Neural progenitor cell (in vitro differentiated cells): ENCODE data around the gene TENM3. TPM values are rescaled to one million over a fixed set of nuclear protein-coding genes. Genes with fewer than 3 reads are reported as not detected.

Experiments used
- DNase-seq: peaks from one replicate; pipeline ENCODE4 v3.0.0-alpha.2; 2016; ENCODE audit warnings: low spot score
- H2AFZ ChIP-seq: fragments of 200-600 bp; sonication (generic); replicated peaks from 2 replicates; pipeline ENCODE4 v1.6.1; 2016; ENCODE audit warnings: antibody characterized with exemption
- H3F3A ChIP-seq: fragments of 200-600 bp; sonication (generic); 2 replicates; pipeline ENCODE4 v1.6.1; 2016; ENCODE audit warnings: antibody characterized with exemption, low read depth
- H3K27ac ChIP-seq: fragments of 200-600 bp; sonication (generic); 2 replicates; pipeline ENCODE4 v1.5.1; 2016; ENCODE audit warnings: mild to moderate bottlenecking
- H3K27me3 ChIP-seq: fragments of 200-600 bp; sonication (generic); 2 replicates; pipeline ENCODE4 v1.6.1; 2016; ENCODE audit warnings: mild to moderate bottlenecking, moderate library complexity
- H3K36me3 ChIP-seq: fragments of 200-600 bp; sonication (generic); 2 replicates; pipeline ENCODE4 v1.5.1; 2016
- H3K4me1 ChIP-seq: fragments of 200-600 bp; sonication (generic); 2 replicates; pipeline ENCODE4 v1.6.1; 2016; ENCODE audit warnings: mixed run types
- H3K4me2 ChIP-seq: fragments of 200-600 bp; sonication (generic); 2 replicates; pipeline ENCODE4 v1.6.1; 2016
- H3K4me3 ChIP-seq: fragments of 200-600 bp; sonication (generic); 2 replicates; pipeline ENCODE4 v1.5.1; 2016
- H3K79me2 ChIP-seq: fragments of 200-600 bp; sonication (generic); 2 replicates; pipeline ENCODE4 v1.6.1; 2016; ENCODE audit warnings: low read depth
- H3K9ac ChIP-seq: fragments of 200-600 bp; sonication (generic); 2 replicates; pipeline ENCODE4 v1.6.1; 2016
- H3K9me3 ChIP-seq: fragments of 200-600 bp; sonication (generic); 2 replicates; pipeline ENCODE4 v1.5.1; 2016; ENCODE audit warnings: low read depth
- H4K20me1 ChIP-seq: fragments of 200-600 bp; sonication (generic); 2 replicates; pipeline ENCODE4 v1.6.1; 2016; ENCODE audit warnings: low read depth
- H3K27ac Mint-ChIP-seq: 3 replicates; pipeline ENCODE4 v1.8.0; 2021; ENCODE audit warnings: mixed read lengths
- H3K27me3 Mint-ChIP-seq: 2 replicates; pipeline ENCODE4 v1.8.0; 2022; ENCODE audit warnings: low read depth, mild to moderate bottlenecking, inconsistent platforms, moderate library complexity, mixed read lengths; ENCODE audit not compliant: insufficient read depth
- H3K36me3 Mint-ChIP-seq: 3 replicates; pipeline ENCODE4 v1.8.0; 2021; ENCODE audit warnings: mixed read lengths
- H3K4me1 Mint-ChIP-seq: 3 replicates; pipeline ENCODE4 v1.8.0; 2021; ENCODE audit warnings: mixed read lengths
- H3K4me3 Mint-ChIP-seq: 3 replicates; pipeline ENCODE4 v1.8.0; 2021; ENCODE audit warnings: mild to moderate bottlenecking, moderate library complexity, mixed read lengths
- H3K9me3 Mint-ChIP-seq: 3 replicates; pipeline ENCODE4 v1.8.0; 2020; ENCODE audit warnings: mixed read lengths
- EZH2 ChIP-seq: fragments of 200-600 bp; sonication (generic); IDR thresholded peaks from 2 replicates; pipeline ENCODE4 v1.6.1; 2017; ENCODE audit warnings: antibody characterized with exemption, mild to moderate bottlenecking, moderate library complexity
- EZH2phosphoT487 ChIP-seq: fragments of 200-600 bp; sonication (generic); IDR thresholded peaks from 2 replicates; pipeline ENCODE4 v1.6.1; 2017; ENCODE audit warnings: antibody characterized with exemption
- total RNA-seq: library from RNA; depleted of rRNA; stranded (reverse); fragments of >200 nt; gene quantifications from 2 replicates; pipeline ENCODE4 v1.2.3, GENCODE V29; 2015; ENCODE audit warnings: low replicate concordance
- TF ChIP-seq, protein P1 (sequence below): fragments of 200-600 bp; sonication (generic); IDR thresholded peaks from 2 replicates; pipeline ENCODE4 v1.5.1; 2017; ENCODE audit warnings: antibody characterized with exemption, mild to moderate bottlenecking

TENM3 gene
- total RNA-seq, 1 donor from 2014 or later, result 78.7 TPM

DNA sequence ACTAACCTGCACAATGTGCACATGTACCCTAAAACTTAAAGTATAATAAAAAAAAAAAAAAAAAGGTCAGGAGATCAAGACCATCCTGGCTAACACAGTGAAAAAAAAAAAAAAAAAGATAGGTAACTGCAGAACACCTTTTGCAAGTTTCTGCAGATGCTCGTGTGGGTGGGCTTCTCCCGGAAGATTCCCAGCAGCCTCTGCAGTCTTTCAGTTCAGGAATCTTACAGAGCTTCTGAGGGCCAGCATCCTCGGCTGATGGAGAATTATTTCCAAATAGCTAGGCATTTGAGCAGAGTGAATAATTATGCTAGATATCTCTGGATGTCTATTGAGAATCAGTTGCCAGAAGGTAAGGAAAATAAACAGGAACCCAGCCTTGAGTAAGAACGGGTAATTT lies 373.3 kb downstream of the TENM3 start:
- no peak overlapping the region for H2AFZ ChIP-seq

DNA sequence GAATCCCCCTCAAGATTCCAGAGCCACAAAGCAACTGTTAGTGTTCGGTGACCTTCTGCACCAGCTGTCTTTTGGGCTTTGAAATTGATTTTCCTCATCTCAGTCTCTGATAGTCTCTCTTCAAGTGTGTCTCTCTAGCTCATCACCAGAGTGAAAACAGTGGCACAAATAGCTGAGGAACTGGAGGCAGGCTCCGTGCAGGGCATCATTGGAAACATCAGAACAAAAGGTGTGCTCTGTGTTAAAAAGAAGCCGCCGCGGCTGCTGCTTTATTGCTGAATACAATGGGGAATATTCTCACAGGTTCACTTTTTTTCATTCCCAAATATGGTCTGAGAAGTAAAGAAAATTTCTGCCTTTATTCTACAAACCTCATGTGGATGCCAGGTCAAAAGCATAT lies 376.5 kb downstream of the TENM3 start:
- no peaks in the 10 kb centered on the region for H3K9me3 ChIP-seq
- H3K36me3 Mint-ChIP-seq, result peaks cover 24% of the 10 kb centered on the region
- no peaks in the 10 kb centered on the region for H3K27me3 ChIP-seq
- no peaks in the 10 kb centered on the region for H3K9me3 Mint-ChIP-seq
- H3K79me2 ChIP-seq, result no peaks in the 10 kb centered on the region
- H3K4me3 ChIP-seq, result no peak overlapping the region
- no peak for DNase-seq
- H3F3A ChIP-seq, result peaks cover 9% of the 10 kb centered on the region
- H3K27ac Mint-ChIP-seq, result peak overlapping the region; percentile 42
- peaks cover 5% of the 10 kb centered on the region for H3K36me3 ChIP-seq
- H3K27ac ChIP-seq, result no peak overlapping the region
- TF ChIP-seq EZH2 (no peak), EZH2phosphoT487 (no peak)
- TF ChIP-seq, protein P1, sequence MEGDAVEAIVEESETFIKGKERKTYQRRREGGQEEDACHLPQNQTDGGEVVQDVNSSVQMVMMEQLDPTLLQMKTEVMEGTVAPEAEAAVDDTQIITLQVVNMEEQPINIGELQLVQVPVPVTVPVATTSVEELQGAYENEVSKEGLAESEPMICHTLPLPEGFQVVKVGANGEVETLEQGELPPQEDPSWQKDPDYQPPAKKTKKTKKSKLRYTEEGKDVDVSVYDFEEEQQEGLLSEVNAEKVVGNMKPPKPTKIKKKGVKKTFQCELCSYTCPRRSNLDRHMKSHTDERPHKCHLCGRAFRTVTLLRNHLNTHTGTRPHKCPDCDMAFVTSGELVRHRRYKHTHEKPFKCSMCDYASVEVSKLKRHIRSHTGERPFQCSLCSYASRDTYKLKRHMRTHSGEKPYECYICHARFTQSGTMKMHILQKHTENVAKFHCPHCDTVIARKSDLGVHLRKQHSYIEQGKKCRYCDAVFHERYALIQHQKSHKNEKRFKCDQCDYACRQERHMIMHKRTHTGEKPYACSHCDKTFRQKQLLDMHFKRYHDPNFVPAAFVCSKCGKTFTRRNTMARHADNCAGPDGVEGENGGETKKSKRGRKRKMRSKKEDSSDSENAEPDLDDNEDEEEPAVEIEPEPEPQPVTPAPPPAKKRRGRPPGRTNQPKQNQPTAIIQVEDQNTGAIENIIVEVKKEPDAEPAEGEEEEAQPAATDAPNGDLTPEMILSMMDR, result no peak
- H3K4me1 Mint-ChIP-seq, result peaks cover 12% of the 10 kb centered on the region
- peaks cover 6% of the 10 kb centered on the region for H3K4me1 ChIP-seq
- no peaks in the 10 kb centered on the region for H4K20me1 ChIP-seq
- no peak overlapping the region for H2AFZ ChIP-seq
- H3K9ac ChIP-seq, result no peak overlapping the region
- H3K27me3 Mint-ChIP-seq, result peaks cover 2% of the 10 kb centered on the region
- no peak overlapping the region for H3K4me3 Mint-ChIP-seq
- H3K4me2 ChIP-seq, result no peak overlapping the region

More for the DNA sequence above, 373.3 kb downstream of the TENM3 start:
- Histone ChIP-seq H3K36me3 (peaks cover 5% of the 10 kb centered on the region), H3K79me2 (no peaks in the 10 kb centered on the region), H3F3A (peaks cover 9% of the 10 kb centered on the region), H3K4me2 (no peak overlapping the region), H3K9ac (no peak overlapping the region), H3K27ac (no peak overlapping the region), H3K4me1 (peaks cover 6% of the 10 kb centered on the region), H3K9me3 (no peaks in the 10 kb centered on the region), H3K27me3 (no peaks in the 10 kb centered on the region), H3K4me3 (no peak overlapping the region), H4K20me1 (no peaks in the 10 kb centered on the region)
- no peak for DNase-seq
- Mint-ChIP-seq H3K27ac (no peak overlapping the region), H3K27me3 (peaks cover 2% of the 10 kb centered on the region), H3K4me3 (no peak overlapping the region), H3K4me1 (peaks cover 17% of the 10 kb centered on the region), H3K9me3 (no peaks in the 10 kb centered on the region), H3K36me3 (peaks cover 18% of the 10 kb centered on the region)
- no peak for TF ChIP-seq EZH2phosphoT487

DNA sequence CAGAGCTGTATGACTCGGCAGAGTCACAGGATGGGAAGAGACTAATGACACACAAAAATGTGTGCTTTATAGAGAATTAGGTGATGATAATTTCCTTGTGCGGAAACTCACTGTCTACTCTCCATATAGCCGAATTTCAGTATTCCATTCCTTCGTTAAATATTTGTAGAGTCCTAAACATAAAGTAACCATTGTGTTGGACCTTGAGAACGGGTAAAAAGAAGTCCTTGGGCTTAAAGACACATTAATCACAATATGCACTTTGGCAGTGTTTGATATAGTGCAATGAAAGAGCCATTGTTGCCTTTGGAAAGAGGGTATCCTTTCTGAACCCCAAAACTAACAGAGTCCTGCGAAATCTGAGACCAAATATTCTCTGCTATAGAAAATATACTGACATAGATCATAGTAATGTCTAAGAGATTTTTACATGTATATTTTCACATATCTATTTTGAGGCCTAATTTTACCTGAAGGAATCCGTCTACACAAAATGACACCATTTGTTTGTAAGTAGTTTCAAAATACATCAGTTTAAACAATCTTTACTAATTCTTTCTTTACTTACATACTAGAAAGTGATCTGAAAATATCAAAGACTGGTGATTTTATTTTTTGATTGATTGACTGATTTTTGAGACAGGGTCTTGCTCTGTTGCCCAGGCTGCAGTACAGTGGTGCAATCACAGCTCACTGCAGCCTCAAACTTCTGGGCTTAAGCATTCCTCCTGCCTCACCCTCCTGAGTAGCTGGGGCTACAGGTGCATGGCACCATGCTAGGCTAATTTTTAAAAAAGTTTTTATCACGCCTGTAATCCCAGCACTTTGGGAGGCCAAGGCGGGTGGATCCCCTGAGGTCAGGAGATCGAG lies 377.1 kb downstream of the TENM3 start:
- DNase-seq, result no peak
- Histone ChIP-seq H3K27ac (no peak overlapping the region), H2AFZ (no peak overlapping the region), H3F3A (peaks cover 9% of the 10 kb centered on the region), H3K9ac (no peak overlapping the region), H3K79me2 (no peaks in the 10 kb centered on the region), H3K27me3 (no peaks in the 10 kb centered on the region), H4K20me1 (no peaks in the 10 kb centered on the region), H3K9me3 (no peaks in the 10 kb centered on the region), H3K4me1 (peaks cover 6% of the 10 kb centered on the region), H3K4me3 (no peak overlapping the region), H3K4me2 (no peak overlapping the region), H3K36me3 (peaks cover 5% of the 10 kb centered on the region)
- Mint-ChIP-seq H3K9me3 (no peaks in the 10 kb centered on the region), H3K4me1 (peaks cover 12% of the 10 kb centered on the region), H3K36me3 (peaks cover 27% of the 10 kb centered on the region), H3K4me3 (no peak overlapping the region), H3K27me3 (peaks cover 2% of the 10 kb centered on the region), H3K27ac (no peak overlapping the region)
- no peak for TF ChIP-seq EZH2phosphoT487
- TF ChIP-seq EZH2, result no peak

DNA sequence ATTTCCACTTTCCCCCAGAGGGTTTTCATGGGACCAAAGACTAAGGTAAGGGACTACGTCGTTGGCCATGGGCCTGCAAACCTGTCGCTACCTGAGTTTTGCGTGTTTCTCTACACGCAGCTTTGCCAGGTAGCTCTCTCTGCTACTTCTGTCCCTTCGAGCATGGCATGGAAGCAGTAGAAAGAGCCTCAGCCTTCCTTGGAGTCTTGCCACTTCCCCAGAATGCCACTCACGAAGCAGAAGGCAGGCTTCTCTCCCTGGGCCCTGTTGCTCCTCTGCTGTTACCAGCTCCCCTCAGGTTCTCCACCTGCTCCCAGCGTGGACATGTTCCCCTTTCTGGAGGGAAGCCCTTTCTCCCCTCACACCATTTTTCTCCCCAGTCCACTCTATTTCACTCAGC lies 381.1 kb downstream of the TENM3 start:
- DNase-seq, result no peak
- peaks cover 5% of the 10 kb centered on the region for H3K4me1 ChIP-seq
- peaks cover 2% of the 10 kb centered on the region for H3K27me3 Mint-ChIP-seq
- TF ChIP-seq, protein P1, result no peak
- TF ChIP-seq EZH2 (no peak), EZH2phosphoT487 (no peak)
- H3F3A ChIP-seq, result peaks cover 3% of the 10 kb centered on the region
- no peaks in the 10 kb centered on the region for H3K27me3 ChIP-seq
- H2AFZ ChIP-seq, result no peak overlapping the region
- no peaks in the 10 kb centered on the region for H4K20me1 ChIP-seq
- no peaks in the 10 kb centered on the region for H3K36me3 ChIP-seq
- no peak overlapping the region for H3K4me3 Mint-ChIP-seq
- no peak overlapping the region for H3K9ac ChIP-seq
- H3K9me3 ChIP-seq, result no peaks in the 10 kb centered on the region
- no peaks in the 10 kb centered on the region for H3K79me2 ChIP-seq
- peaks cover 12% of the 10 kb centered on the region for H3K4me1 Mint-ChIP-seq
- H3K9me3 Mint-ChIP-seq, result no peaks in the 10 kb centered on the region
- H3K4me3 ChIP-seq, result no peak overlapping the region
- no peak overlapping the region for H3K27ac Mint-ChIP-seq
- peaks cover 24% of the 10 kb centered on the region for H3K36me3 Mint-ChIP-seq
- no peak overlapping the region for H3K27ac ChIP-seq
- H3K4me2 ChIP-seq, result no peak overlapping the region
